Astrocyte (in vitro differentiated cells and primary cell): ENCODE data around the gene SYT6. TPM values are rescaled to one million over a fixed set of nuclear protein-coding genes. Genes with fewer than 3 reads are reported as not detected.

Experiments
- DNase-seq: peaks from one replicate; pipeline ENCODE4 v3.0.0-alpha.2; 2010; ENCODE audit warnings: low read depth
- FAIRE-seq: peaks from 2 replicates; lab custom pipeline; 2011; peaks lifted over from hg19 to GRCh38; lab: Jason Lieb, UNC
- H2AFZ ChIP-seq: 2 replicates; pipeline ENCODE4 v1.6.0; 2012; ENCODE audit warnings: low read depth, low read length, inconsistent platforms
- H3K27ac ChIP-seq: 2 replicates; pipeline ENCODE4 v1.5.1; 2011; ENCODE audit warnings: low read depth, low read length, inconsistent platforms
- H3K27me3 ChIP-seq: 2 replicates; pipeline ENCODE4 v1.6.0; 2011; ENCODE audit warnings: low read length, inconsistent platforms; ENCODE audit not compliant: insufficient read depth
- H3K36me3 ChIP-seq: 2 replicates; pipeline ENCODE4 v1.5.1; 2011; ENCODE audit warnings: low read length, inconsistent platforms; ENCODE audit not compliant: insufficient read depth
- H3K4me1 ChIP-seq: 2 replicates; pipeline ENCODE4 v1.5.1; 2011; ENCODE audit warnings: low read length, inconsistent platforms; ENCODE audit not compliant: insufficient read depth
- H3K4me2 ChIP-seq: 2 replicates; pipeline ENCODE4 v1.6.0; 2012; ENCODE audit warnings: low read length, inconsistent platforms
- H3K4me3 ChIP-seq: 2 replicates; pipeline ENCODE4 v1.5.1; 2011; ENCODE audit warnings: low read depth, mild to moderate bottlenecking, low read length, inconsistent platforms; ENCODE audit not compliant: insufficient read depth
- H3K79me2 ChIP-seq: 2 replicates; pipeline ENCODE4 v1.6.0; 2012; ENCODE audit warnings: mild to moderate bottlenecking, low read length, inconsistent platforms; ENCODE audit not compliant: insufficient read depth
- H3K9ac ChIP-seq: 2 replicates; pipeline ENCODE4 v1.6.0; 2012; ENCODE audit warnings: mild to moderate bottlenecking, low read length, inconsistent platforms
- H3K9me3 ChIP-seq: 2 replicates; pipeline ENCODE4 v1.5.1; 2012; ENCODE audit warnings: low read depth, mild to moderate bottlenecking, low read length, inconsistent platforms; ENCODE audit not compliant: insufficient read depth
- H4K20me1 ChIP-seq: 2 replicates; pipeline ENCODE4 v1.6.0; 2012; ENCODE audit warnings: low read length, inconsistent platforms; ENCODE audit not compliant: insufficient read depth
- H3K27ac Mint-ChIP-seq: one replicate; pipeline ENCODE4 v1.8.0; 2021; ENCODE audit warnings: mild to moderate bottlenecking, mixed read lengths; ENCODE audit not compliant: unreplicated experiment
- H3K27me3 Mint-ChIP-seq: one replicate; pipeline ENCODE4 v1.8.0; 2021; ENCODE audit warnings: low read depth, mixed read lengths; ENCODE audit not compliant: unreplicated experiment
- H3K36me3 Mint-ChIP-seq: one replicate; pipeline ENCODE4 v1.8.0; 2021; ENCODE audit warnings: low read depth, mixed read lengths; ENCODE audit not compliant: unreplicated experiment
- H3K4me1 Mint-ChIP-seq: one replicate; pipeline ENCODE4 v1.8.0; 2021; ENCODE audit warnings: low read depth, mixed read lengths; ENCODE audit not compliant: unreplicated experiment
- H3K4me3 Mint-ChIP-seq: one replicate; pipeline ENCODE4 v1.8.0; 2021; ENCODE audit warnings: mild to moderate bottlenecking, moderate library complexity, mixed read lengths; ENCODE audit not compliant: unreplicated experiment
- H3K9me3 Mint-ChIP-seq: one replicate; pipeline ENCODE4 v1.8.0; 2021; ENCODE audit warnings: mild to moderate bottlenecking, mixed read lengths; ENCODE audit not compliant: unreplicated experiment
- EZH2 ChIP-seq: IDR thresholded peaks from 2 replicates; pipeline ENCODE4 v1.6.1; 2012; ENCODE audit warnings: mild to moderate bottlenecking, low read length, inconsistent platforms; ENCODE audit not compliant: insufficient read depth
- total RNA-seq: library from RNA; stranded (reverse); gene quantifications from 2 replicates; pipeline ENCODE4 v1.2.1, GENCODE V29; 2021
- TF ChIP-seq, protein P1 (sequence below): IDR thresholded peaks from 2 replicates; pipeline ENCODE4 v1.5.1; 2011; ENCODE audit warnings: low read depth, mild to moderate bottlenecking, inconsistent platforms, low read length, moderate library complexity; ENCODE audit not compliant: insufficient read depth

Gene SYT6
- total RNA-seq, 1 donor from 2014 or later = 0.39 TPM

DNA sequence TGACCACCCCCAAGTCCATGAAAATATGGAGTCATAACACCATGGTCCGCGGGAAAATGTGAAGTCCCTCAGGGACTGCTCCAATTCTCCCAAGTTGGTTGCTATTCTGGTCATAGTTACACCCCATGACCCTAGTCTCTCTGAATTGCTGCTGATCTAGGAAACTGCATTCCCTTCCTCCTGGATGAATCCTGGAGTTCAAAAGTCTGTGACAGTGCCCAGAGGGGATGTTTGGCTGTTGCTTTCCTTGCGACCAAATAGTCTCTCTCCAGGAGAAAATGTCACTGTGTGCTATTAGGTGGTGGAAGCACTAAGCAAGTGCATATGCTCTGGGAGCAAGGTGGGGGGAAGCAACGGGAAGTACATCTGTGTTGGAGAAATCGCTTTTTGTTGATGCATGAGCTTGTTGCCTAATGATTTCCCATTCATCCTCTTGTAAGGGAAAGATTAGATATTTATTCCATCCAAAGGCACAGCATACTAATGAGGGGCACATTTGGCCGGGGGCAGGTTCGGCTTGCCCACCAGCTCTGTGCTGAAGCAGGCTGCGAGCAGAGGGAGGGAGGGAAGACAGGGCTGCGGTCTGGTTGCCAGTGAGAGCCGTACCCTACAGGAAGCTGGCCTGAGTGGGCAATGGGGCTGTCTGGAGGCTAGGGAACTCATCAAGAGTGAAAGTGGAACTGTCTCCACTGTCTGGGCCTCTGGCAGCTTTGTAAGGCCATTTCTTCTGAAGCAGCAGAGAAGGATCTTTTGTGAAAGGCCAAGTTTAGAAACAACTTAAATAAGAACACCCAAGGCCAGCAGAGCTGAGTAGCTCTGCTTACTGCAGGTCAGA lies 27.2 kb downstream of the SYT6 start:
- Histone ChIP-seq H3K9me3 (no peaks in the 10 kb centered on the region), H3K4me2 (no peak overlapping the region), H3K36me3 (no peaks in the 10 kb centered on the region), H2AFZ (no peak overlapping the region), H3K4me3 (no peak overlapping the region), H3K4me1 (peaks cover 10% of the 10 kb centered on the region), H3K27ac (no peak overlapping the region), H3K79me2 (no peaks in the 10 kb centered on the region), H4K20me1 (no peaks in the 10 kb centered on the region), H3K9ac (no peak overlapping the region), H3K27me3 (peaks cover 5% of the 10 kb centered on the region)
- TF ChIP-seq, protein P1, sequence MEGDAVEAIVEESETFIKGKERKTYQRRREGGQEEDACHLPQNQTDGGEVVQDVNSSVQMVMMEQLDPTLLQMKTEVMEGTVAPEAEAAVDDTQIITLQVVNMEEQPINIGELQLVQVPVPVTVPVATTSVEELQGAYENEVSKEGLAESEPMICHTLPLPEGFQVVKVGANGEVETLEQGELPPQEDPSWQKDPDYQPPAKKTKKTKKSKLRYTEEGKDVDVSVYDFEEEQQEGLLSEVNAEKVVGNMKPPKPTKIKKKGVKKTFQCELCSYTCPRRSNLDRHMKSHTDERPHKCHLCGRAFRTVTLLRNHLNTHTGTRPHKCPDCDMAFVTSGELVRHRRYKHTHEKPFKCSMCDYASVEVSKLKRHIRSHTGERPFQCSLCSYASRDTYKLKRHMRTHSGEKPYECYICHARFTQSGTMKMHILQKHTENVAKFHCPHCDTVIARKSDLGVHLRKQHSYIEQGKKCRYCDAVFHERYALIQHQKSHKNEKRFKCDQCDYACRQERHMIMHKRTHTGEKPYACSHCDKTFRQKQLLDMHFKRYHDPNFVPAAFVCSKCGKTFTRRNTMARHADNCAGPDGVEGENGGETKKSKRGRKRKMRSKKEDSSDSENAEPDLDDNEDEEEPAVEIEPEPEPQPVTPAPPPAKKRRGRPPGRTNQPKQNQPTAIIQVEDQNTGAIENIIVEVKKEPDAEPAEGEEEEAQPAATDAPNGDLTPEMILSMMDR = no peak
- no peak for TF ChIP-seq EZH2
- H3K9me3 Mint-ChIP-seq = no peaks in the 10 kb centered on the region
- no peak overlapping the region for H3K4me3 Mint-ChIP-seq
- DNase-seq = no peak
- no peaks in the 10 kb centered on the region for H3K36me3 Mint-ChIP-seq
- H3K4me1 Mint-ChIP-seq = peaks cover 18% of the 10 kb centered on the region
- H3K27me3 Mint-ChIP-seq = peaks cover 7% of the 10 kb centered on the region
- no peak overlapping the region for H3K27ac Mint-ChIP-seq
- no peak for FAIRE-seq

- Mint-ChIP-seq H3K27me3 (peaks cover 7% of the 10 kb centered on the region), H3K4me3 (no peak overlapping the region), H3K9me3 (no peaks in the 10 kb centered on the region), H3K36me3 (no peaks in the 10 kb centered on the region), H3K27ac (no peak overlapping the region), H3K4me1 (peaks cover 12% of the 10 kb centered on the region)
- H3K4me2 ChIP-seq = no peak overlapping the region
- peaks cover 10% of the 10 kb centered on the region for H3K4me1 ChIP-seq
- no peaks in the 10 kb centered on the region for H3K79me2 ChIP-seq
- H3K9me3 ChIP-seq = no peaks in the 10 kb centered on the region
- no peaks in the 10 kb centered on the region for H4K20me1 ChIP-seq
- no peak overlapping the region for H3K4me3 ChIP-seq
- peaks cover 3% of the 10 kb centered on the region for H3K27me3 ChIP-seq
- no peak for DNase-seq
- no peak for FAIRE-seq
- H3K36me3 ChIP-seq = no peaks in the 10 kb centered on the region
- H3K9ac ChIP-seq = no peak overlapping the region
- no peak for TF ChIP-seq EZH2
- TF ChIP-seq, protein P1 = no peak
- no peak overlapping the region for H2AFZ ChIP-seq
- H3K27ac ChIP-seq = no peak overlapping the region
Measured at GRCh38 chr1:114124644-114125043, 29.0 kb downstream of the SYT6 start.
